ENCODE measurements around the gene IRGC.

- TF ChIP-seq, protein P1, sequence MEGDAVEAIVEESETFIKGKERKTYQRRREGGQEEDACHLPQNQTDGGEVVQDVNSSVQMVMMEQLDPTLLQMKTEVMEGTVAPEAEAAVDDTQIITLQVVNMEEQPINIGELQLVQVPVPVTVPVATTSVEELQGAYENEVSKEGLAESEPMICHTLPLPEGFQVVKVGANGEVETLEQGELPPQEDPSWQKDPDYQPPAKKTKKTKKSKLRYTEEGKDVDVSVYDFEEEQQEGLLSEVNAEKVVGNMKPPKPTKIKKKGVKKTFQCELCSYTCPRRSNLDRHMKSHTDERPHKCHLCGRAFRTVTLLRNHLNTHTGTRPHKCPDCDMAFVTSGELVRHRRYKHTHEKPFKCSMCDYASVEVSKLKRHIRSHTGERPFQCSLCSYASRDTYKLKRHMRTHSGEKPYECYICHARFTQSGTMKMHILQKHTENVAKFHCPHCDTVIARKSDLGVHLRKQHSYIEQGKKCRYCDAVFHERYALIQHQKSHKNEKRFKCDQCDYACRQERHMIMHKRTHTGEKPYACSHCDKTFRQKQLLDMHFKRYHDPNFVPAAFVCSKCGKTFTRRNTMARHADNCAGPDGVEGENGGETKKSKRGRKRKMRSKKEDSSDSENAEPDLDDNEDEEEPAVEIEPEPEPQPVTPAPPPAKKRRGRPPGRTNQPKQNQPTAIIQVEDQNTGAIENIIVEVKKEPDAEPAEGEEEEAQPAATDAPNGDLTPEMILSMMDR (IDR thresholded peaks at IDR 0.05), result no peak
- no peak for TF ChIP-seq POLR2AphosphoS5 (IDR thresholded peaks at IDR 0.05)
These were observed 15.4 kb upstream of the IRGC start for GRCh38 chr19:43700395-43701000.
